Osteoblast (primary cell): ENCODE results near the gene RARG. TPM values are rescaled to one million over a fixed set of nuclear protein-coding genes. Genes with fewer than 3 reads are reported as not detected.

ENCODE experiments used
- DNase-seq: peaks from one replicate; pipeline ENCODE4 v3.0.0; 2011; ENCODE audit warnings: low spot score, mixed read lengths; ENCODE audit not compliant: insufficient read length; ENCODE audit errors: missing footprints
- H2AFZ ChIP-seq: 2 replicates; pipeline ENCODE4 v1.6.0; 2011; ENCODE audit warnings: mild to moderate bottlenecking, low read length
- H3K27ac ChIP-seq: 2 replicates; pipeline ENCODE4 v1.5.1; 2011; ENCODE audit warnings: mild to moderate bottlenecking, low read depth, low read length, moderate library complexity
- H3K27me3 ChIP-seq: 2 replicates; pipeline ENCODE4 v1.6.0; 2012; ENCODE audit warnings: mild to moderate bottlenecking, control low read depth, inconsistent platforms, low read length, moderate library complexity; ENCODE audit not compliant: insufficient read depth
- H3K36me3 ChIP-seq: 2 replicates; pipeline ENCODE4 v1.5.1; 2011; ENCODE audit warnings: mild to moderate bottlenecking, low read length, control low read depth, moderate library complexity; ENCODE audit not compliant: insufficient read depth
- H3K4me1 ChIP-seq: 2 replicates; pipeline ENCODE4 v1.5.1; 2011; ENCODE audit warnings: mild to moderate bottlenecking, low read length, control low read depth, moderate library complexity; ENCODE audit not compliant: insufficient read depth
- H3K4me2 ChIP-seq: 2 replicates; pipeline ENCODE4 v1.6.0; 2011; ENCODE audit warnings: mild to moderate bottlenecking, low read length; ENCODE audit not compliant: insufficient read depth
- H3K4me3 ChIP-seq: fragments of 200-600 bp; sonication (generic); 3 replicates; pipeline ENCODE4 v1.5.1; 2012; ENCODE audit warnings: mild to moderate bottlenecking, low read length, inconsistent platforms; ENCODE audit not compliant: insufficient read depth
- H3K79me2 ChIP-seq: 2 replicates; pipeline ENCODE4 v1.6.0; 2012; ENCODE audit warnings: mild to moderate bottlenecking, low read length, control low read depth, inconsistent platforms; ENCODE audit not compliant: insufficient read depth
- H3K9me3 ChIP-seq: 2 replicates; pipeline ENCODE4 v1.5.1; 2011; ENCODE audit warnings: low read depth, low read length, control low read depth
- H4K20me1 ChIP-seq: 2 replicates; pipeline ENCODE4 v1.6.0; 2012; ENCODE audit warnings: mild to moderate bottlenecking, low read length, control low read depth; ENCODE audit not compliant: insufficient read depth
- CTCF ChIP-seq: IDR thresholded peaks from 2 replicates; pipeline ENCODE4 v1.5.1; 2011; ENCODE audit warnings: mild to moderate bottlenecking, low read depth, low read length, moderate library complexity; ENCODE audit errors: extremely low read depth
- total RNA-seq: library from RNA; depleted of rRNA; stranded (reverse); fragments of >200 nt; gene quantifications from 2 replicates; pipeline ENCODE4 v1.2.3, GENCODE V29; 2012

The RARG gene
- total RNA-seq, 1 donor = 49.9 TPM

DNA sequence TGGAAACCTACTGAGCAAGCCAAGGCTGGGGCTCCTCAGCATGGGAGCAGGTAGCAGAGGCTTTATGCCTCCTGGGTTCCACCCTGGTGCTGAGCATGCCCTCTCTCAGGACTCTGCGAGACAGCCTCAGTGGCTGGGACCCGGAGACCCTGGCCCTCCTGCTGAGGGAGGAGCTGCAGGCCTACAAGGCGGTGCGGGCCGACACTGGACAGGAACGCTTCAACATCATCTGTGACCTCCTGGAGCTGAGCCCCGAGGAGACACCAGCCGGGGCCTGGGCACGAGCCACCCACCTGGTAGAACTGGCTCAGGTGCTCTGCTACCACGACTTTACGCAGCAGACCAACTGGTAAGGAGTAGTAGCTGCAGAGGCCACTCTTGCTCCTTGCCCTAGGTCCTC lies 44.5 kb upstream of the RARG start:
- Histone ChIP-seq H3K9me3 (no peaks in the 10 kb centered on the region), H3K4me1 (no peaks in the 10 kb centered on the region), H3K27ac (no peak overlapping the region), H3K4me2 (no peak overlapping the region), H3K4me3 (no peak overlapping the region), H3K79me2 (peaks cover 2% of the 10 kb centered on the region), H3K36me3 (peaks cover 31% of the 10 kb centered on the region), H3K27me3 (no peaks in the 10 kb centered on the region), H2AFZ (no peak overlapping the region), H4K20me1 (no peaks in the 10 kb centered on the region)
- no peak for DNase-seq
- no peak for TF ChIP-seq CTCF

GRCh38 chr12:53274445-53274844 lies 42.4 kb upstream of the RARG start:
- peaks cover 2% of the 10 kb centered on the region for H4K20me1 ChIP-seq
- H3K4me3 ChIP-seq = no peak overlapping the region
- DNase-seq = peak; percentile 37
- no peak overlapping the region for H3K4me2 ChIP-seq
- no peaks in the 10 kb centered on the region for H3K9me3 ChIP-seq
- H3K27me3 ChIP-seq = no peaks in the 10 kb centered on the region
- no peak for TF ChIP-seq CTCF
- peaks cover 2% of the 10 kb centered on the region for H3K4me1 ChIP-seq
- H2AFZ ChIP-seq = no peak overlapping the region
- peaks cover 28% of the 10 kb centered on the region for H3K36me3 ChIP-seq
- H3K79me2 ChIP-seq = peaks cover 19% of the 10 kb centered on the region
- H3K27ac ChIP-seq = no peak overlapping the region

GRCh38 chr12:53268630-53269562 lies 36.9 kb upstream of the RARG start:
- Histone ChIP-seq H4K20me1 (peaks cover 2% of the 10 kb centered on the region), H3K4me1 (peaks cover 15% of the 10 kb centered on the region), H3K4me2 (peak overlapping the region; percentile 98), H3K27ac (peak overlapping the region; percentile 69), H3K79me2 (peaks cover 27% of the 10 kb centered on the region), H3K9me3 (no peaks in the 10 kb centered on the region), H3K36me3 (peaks cover 10% of the 10 kb centered on the region), H2AFZ (peak overlapping the region; percentile 98), H3K4me3 (peak overlapping the region; percentile 90), H3K27me3 (no peaks in the 10 kb centered on the region)
- no peak for TF ChIP-seq CTCF
- peak; percentile 87 for DNase-seq

- no peaks in the 10 kb centered on the region for H3K27me3 ChIP-seq
- H3K27ac ChIP-seq = peak within 1 kb of the TSS; percentile 69
- peak; percentile 97 for DNase-seq
- H3K9me3 ChIP-seq = no peaks in the 10 kb centered on the region
- H3K4me3 ChIP-seq = peak within 1 kb of the TSS; percentile 90
- peak; percentile 15 for TF ChIP-seq CTCF
- peaks cover 2% of the 10 kb centered on the region for H4K20me1 ChIP-seq
- H3K4me1 ChIP-seq = peaks cover 15% of the 10 kb centered on the region
- H3K79me2 ChIP-seq = peaks cover 27% of the 10 kb centered on the region
- peak within 1 kb of the TSS; percentile 98 for H3K4me2 ChIP-seq
- peak within 1 kb of the TSS; percentile 98 for H2AFZ ChIP-seq
- H3K36me3 ChIP-seq = peaks cover 10% of the 10 kb centered on the region
These were observed 36.1 kb upstream of the RARG start, which contains the start of gene ESPL1 for GRCh38 chr12:53267999-53268629. ESPL1 (plus strand) TSS chr12:53268299; CDS start chr12:53268767, 468 bp downstream.
